GM23338 (cell line): Measurements from ENCODE around the gene ULK2. TPM values are rescaled to one million over a fixed set of nuclear protein-coding genes. Genes with fewer than 3 reads are reported as not detected.
A peak's percentile ranks its signal among the peaks of the same experiment; 100 is the strongest.

ENCODE experiments used
- ATAC-seq: fragments of 200-7000 bp; cut with Tn5 transposase; 3 replicates; pipeline ENCODE4 v1.9.1; 2020
- DNase-seq: peaks from one replicate; pipeline ENCODE4 v3.0.0-alpha.2; 2015; ENCODE audit warnings: low spot score
- H2AFZ ChIP-seq: fragments of 200-600 bp; sonication (generic); 2 replicates; pipeline ENCODE4 v1.8.0; 2016; ENCODE audit warnings: antibody characterized with exemption, mild to moderate bottlenecking, moderate library complexity
- H3F3A ChIP-seq: fragments of 200-600 bp; sonication (generic); replicated peaks from 2 replicates; pipeline ENCODE4 v1.8.0; 2017; ENCODE audit warnings: antibody characterized with exemption, mixed run types, low read depth
- H3K27ac ChIP-seq: fragments of 200-600 bp; sonication (generic); 2 replicates; pipeline ENCODE4 v1.6.1; 2016; ENCODE audit warnings: low read depth
- H3K27me3 ChIP-seq: fragments of 200-600 bp; sonication (generic); 2 replicates; pipeline ENCODE4 v1.8.0; 2016; ENCODE audit warnings: mild to moderate bottlenecking, mixed run types, moderate library complexity; ENCODE audit not compliant: insufficient read depth
- H3K36me3 ChIP-seq: fragments of 200-600 bp; sonication (generic); 2 replicates; pipeline ENCODE4 v1.8.0; 2016; ENCODE audit warnings: mild to moderate bottlenecking; ENCODE audit not compliant: insufficient read depth
- H3K4me1 ChIP-seq: fragments of 200-600 bp; sonication (generic); 2 replicates; pipeline ENCODE4 v1.8.0; 2016; ENCODE audit warnings: mild to moderate bottlenecking, moderate library complexity; ENCODE audit not compliant: insufficient read depth
- H3K4me2 ChIP-seq: fragments of 200-600 bp; sonication (generic); 2 replicates; pipeline ENCODE4 v1.7.1; 2017; ENCODE audit warnings: mixed run types
- H3K4me3 ChIP-seq: fragments of 200-600 bp; sonication (generic); 2 replicates; pipeline ENCODE4 v1.6.1; 2016; ENCODE audit warnings: mixed run types
- H3K79me2 ChIP-seq: fragments of 200-600 bp; sonication (generic); replicated peaks from 2 replicates; pipeline ENCODE4 v1.8.0; 2017; ENCODE audit warnings: mild to moderate bottlenecking; ENCODE audit not compliant: insufficient read depth
- H3K9me2 ChIP-seq: fragments of 200-600 bp; sonication (generic); 2 replicates; pipeline ENCODE4 v1.8.0; 2017; ENCODE audit not compliant: insufficient read depth
- H4K20me1 ChIP-seq: fragments of 200-600 bp; sonication (generic); replicated peaks from 2 replicates; pipeline ENCODE4 v1.8.0; 2017; ENCODE audit warnings: mild to moderate bottlenecking; ENCODE audit not compliant: insufficient read depth
- H3K27ac Mint-ChIP-seq: 2 replicates; pipeline ENCODE4 v1.8.0; 2020; ENCODE audit warnings: inconsistent platforms, mild to moderate bottlenecking, moderate library complexity, mixed read lengths
- H3K27me3 Mint-ChIP-seq: 3 replicates; pipeline ENCODE4 v1.8.0; 2022; ENCODE audit warnings: low read depth, mild to moderate bottlenecking, moderate library complexity, mixed read lengths, inconsistent platforms; ENCODE audit not compliant: insufficient read depth, poor library complexity
- H3K36me3 Mint-ChIP-seq: 3 replicates; pipeline ENCODE4 v1.8.0; 2021; ENCODE audit warnings: low read depth, mild to moderate bottlenecking, inconsistent platforms, moderate library complexity, mixed read lengths
- H3K4me1 Mint-ChIP-seq: 3 replicates; pipeline ENCODE4 v1.8.0; 2020; ENCODE audit warnings: mild to moderate bottlenecking, inconsistent platforms, mixed read lengths
- H3K4me3 Mint-ChIP-seq: 3 replicates; pipeline ENCODE4 v1.8.0; 2021; ENCODE audit warnings: moderate library complexity, mild to moderate bottlenecking, inconsistent platforms, mixed read lengths
- H3K9me3 Mint-ChIP-seq: 3 replicates; pipeline ENCODE4 v1.8.0; 2020; ENCODE audit warnings: moderate library complexity, mild to moderate bottlenecking, inconsistent platforms, mixed read lengths
- CREB1 ChIP-seq: fragments of 250-450 bp; sonication (Bioruptor Pico); IDR thresholded peaks from 2 replicates; pipeline ENCODE4 v1.5.0; 2020; ENCODE audit warnings: low read depth, mild to moderate bottlenecking, moderate library complexity
- CTCF ChIP-seq, 2 experiments: fragments of 200-600 bp in 1 of 2; sonication (generic) in 1 of 2; conservative IDR thresholded peaks; 2 replicates each; pipeline versions ENCODE4 v1.5.1 to v1.6.1; 2016 to 2017; ENCODE audit warnings: antibody characterized with exemption in 2 of 2, low read depth in 2 of 2, mild to moderate bottlenecking in 2 of 2, moderate library complexity in 1 of 2
- ETS1 ChIP-seq: IDR thresholded peaks from 2 replicates; pipeline ENCODE4 v1.6.1; 2016; ENCODE audit warnings: antibody characterized with exemption
- EZH2 ChIP-seq: fragments of 200-600 bp; sonication (generic); IDR thresholded peaks from one replicate; pipeline ENCODE4 v1.8.0; 2017; ENCODE audit warnings: antibody characterized with exemption, mild to moderate bottlenecking, low read depth; ENCODE audit not compliant: unreplicated experiment
- EZH2phosphoT487 ChIP-seq: fragments of 200-600 bp; sonication (generic); IDR thresholded peaks from one replicate; pipeline ENCODE4 v1.8.1; 2018; ENCODE audit warnings: antibody characterized with exemption; ENCODE audit not compliant: unreplicated experiment
- NANOG ChIP-seq: IDR thresholded peaks from 2 replicates; pipeline ENCODE4 v1.6.1; 2016; ENCODE audit warnings: antibody characterized with exemption, borderline replicate concordance
- POLR2AphosphoS5 ChIP-seq: IDR thresholded peaks from 2 replicates; pipeline ENCODE4 v1.6.1; 2016; ENCODE audit warnings: antibody characterized with exemption, low read depth
- REST ChIP-seq: IDR thresholded peaks from one replicate; pipeline ENCODE4 v1.6.1; 2018; ENCODE audit warnings: antibody characterized with exemption; ENCODE audit not compliant: unreplicated experiment
- STAT1 ChIP-seq: IDR thresholded peaks from one replicate; pipeline ENCODE4 v1.6.1; 2016; ENCODE audit warnings: antibody characterized with exemption; ENCODE audit not compliant: unreplicated experiment
- ZNF114 ChIP-seq: fragments of 250-450 bp; sonication (Bioruptor Pico); IDR thresholded peaks from 2 replicates; pipeline ENCODE4 v1.5.0; 2020; ENCODE audit warnings: mild to moderate bottlenecking, moderate library complexity
- ZNF462 ChIP-seq: fragments of 250-450 bp; sonication (Bioruptor Pico); IDR thresholded peaks from 2 replicates; pipeline ENCODE4 v1.5.0; 2020; ENCODE audit warnings: mild to moderate bottlenecking, moderate library complexity
- polyA plus RNA-seq: library from polyadenylated mRNA; unstranded; fragments of >200 nt; fragmentation: Nextera tagmentation; extraction: Ambion mirVana; gene quantifications from 2 replicates; pipeline ENCODE4 v1.2.1, GENCODE V29; 2016
- total RNA-seq: library from RNA; depleted of rRNA; stranded (reverse); fragments of >200 nt; shearing (Covaris generic); gene quantifications from 2 replicates; pipeline ENCODE4 v1.2.3, GENCODE V29; 2014

Gene ULK2
- total and polyA plus RNA-seq, 2 experiments from 2014 or later: 1.6 to 3.0 TPM

GRCh38 chr17:19868079-19868395 lies 301 bp upstream of the ULK2 start (continued):
- TF ChIP-seq NANOG: no peak

DNA sequence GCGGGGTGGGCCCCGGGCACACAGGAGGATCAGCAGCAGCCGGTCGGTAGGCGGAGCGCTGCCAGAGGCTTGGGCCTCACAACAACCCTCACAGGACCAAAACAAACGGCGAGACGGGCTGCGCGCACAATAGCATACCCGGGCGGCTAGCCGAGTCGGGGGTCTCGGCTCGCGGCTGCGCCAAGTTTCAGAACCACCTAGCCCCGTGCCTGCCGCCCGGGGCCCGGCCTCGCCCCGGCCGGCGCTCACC lies 732 bp downstream of the ULK2 start:
- no peaks in the 10 kb centered on the region for H3K36me3 ChIP-seq
- no peaks in the 10 kb centered on the region for H3F3A ChIP-seq
- Mint-ChIP-seq H3K9me3 (no peaks in the 10 kb centered on the region), H3K27ac (no peak overlapping the region), H3K27me3 (peaks cover 32% of the 10 kb centered on the region), H3K36me3 (no peaks in the 10 kb centered on the region; the same call in 2 of the 3 replicates), H3K4me3 (peak overlapping the region; percentile 85), H3K4me1 (peaks cover 3% of the 10 kb centered on the region; the same call in 1 of the 3 replicates)
- H3K4me3 ChIP-seq: peak overlapping the region; percentile 79
- DNase-seq (peak; percentile 85), ATAC-seq (peak; percentile 83)
- H4K20me1 ChIP-seq: no peaks in the 10 kb centered on the region; the same call in 1 of the 2 replicates
- peak; percentile 26 to 29; a peak in 2 of 4 replicates for TF ChIP-seq CTCF (conservative IDR thresholded peaks at IDR 0.05; ENCODE audit: low read depth in 2 of 2)
- TF ChIP-seq ETS1: no peak
- no peak for TF ChIP-seq EZH2
- TF ChIP-seq NANOG: no peak
- TF ChIP-seq REST: no peak
- no peak for TF ChIP-seq CREB1 (CRISPR knock-in tag)
- no peak for TF ChIP-seq ZNF462 (CRISPR knock-in tag)
- TF ChIP-seq EZH2phosphoT487: no peak
- no peak for TF ChIP-seq STAT1
- TF ChIP-seq ZNF114 (CRISPR knock-in tag): no peak
- TF ChIP-seq POLR2AphosphoS5: peak; percentile 52; the same call in 1 of the 2 replicates
- H2AFZ ChIP-seq: peak overlapping the region; percentile 99
- peak overlapping the region; percentile 92 for H3K4me2 ChIP-seq
- H3K27me3 ChIP-seq: peaks cover 33% of the 10 kb centered on the region
- H3K4me1 ChIP-seq: peaks cover 8% of the 10 kb centered on the region; the same call in 1 of the 2 replicates
- H3K27ac ChIP-seq: no peak overlapping the region
- H3K9me2 ChIP-seq: no peaks in the 10 kb centered on the region
- H3K79me2 ChIP-seq: no peaks in the 10 kb centered on the region
